GM21825 (cell line): ENCODE measurements around the gene WSCD1.

Experiments
- ATAC-seq: cut with Tn5 transposase; IDR thresholded peaks from one replicate; pipeline ENCODE4 v1.9.1; 2021; ENCODE audit warnings: mild to moderate bottlenecking, moderate library complexity; ENCODE audit not compliant: unreplicated experiment

The WSCD1 gene

GRCh38 chr17:6147042-6147441, 76.9 kb downstream of the WSCD1 start:
- no peak for ATAC-seq

- ATAC-seq = no peak
Observed at GRCh38 chr17:6153375-6153774, 83.2 kb downstream of the WSCD1 start.

- no peak for ATAC-seq
Observed at GRCh38 chr17:6157716-6158115, 87.5 kb downstream of the WSCD1 start.

GRCh38 chr17:6159541-6160231, 89.5 kb downstream of the WSCD1 start:
- ATAC-seq = no peak

GRCh38 chr17:6160232-6160555, 90.0 kb downstream of the WSCD1 start:
- ATAC-seq = no peak

- no peak for ATAC-seq
Observed at GRCh38 chr17:6160911-6161855, 91.0 kb downstream of the WSCD1 start.

- ATAC-seq = no peak
Observed at GRCh38 chr17:6162216-6162615, 92.0 kb downstream of the WSCD1 start.

- no peak for ATAC-seq
Observed at GRCh38 chr17:6162892-6163291, 92.7 kb downstream of the WSCD1 start.

- no peak for ATAC-seq
Observed at GRCh38 chr17:6163612-6164333, 93.6 kb downstream of the WSCD1 start.

- ATAC-seq = no peak
Observed at GRCh38 chr17:6164996-6165395, 94.8 kb downstream of the WSCD1 start.

- ATAC-seq = no peak
Observed at GRCh38 chr17:6165806-6166205, 95.6 kb downstream of the WSCD1 start.

GRCh38 chr17:6166492-6167179, 96.5 kb downstream of the WSCD1 start:
- ATAC-seq = no peak

- ATAC-seq = no peak
Observed at GRCh38 chr17:6168296-6168695, 98.1 kb downstream of the WSCD1 start.

- ATAC-seq = no peak
Observed at GRCh38 chr17:6170349-6170748, 100.2 kb downstream of the WSCD1 start.

GRCh38 chr17:6172642-6173330, 102.6 kb downstream of the WSCD1 start:
- no peak for ATAC-seq

- ATAC-seq = no peak
Observed at GRCh38 chr17:6173653-6174052, 103.5 kb downstream of the WSCD1 start.
